Measurements from ENCODE around the gene HOXA6.

Gene HOXA6

DNA sequence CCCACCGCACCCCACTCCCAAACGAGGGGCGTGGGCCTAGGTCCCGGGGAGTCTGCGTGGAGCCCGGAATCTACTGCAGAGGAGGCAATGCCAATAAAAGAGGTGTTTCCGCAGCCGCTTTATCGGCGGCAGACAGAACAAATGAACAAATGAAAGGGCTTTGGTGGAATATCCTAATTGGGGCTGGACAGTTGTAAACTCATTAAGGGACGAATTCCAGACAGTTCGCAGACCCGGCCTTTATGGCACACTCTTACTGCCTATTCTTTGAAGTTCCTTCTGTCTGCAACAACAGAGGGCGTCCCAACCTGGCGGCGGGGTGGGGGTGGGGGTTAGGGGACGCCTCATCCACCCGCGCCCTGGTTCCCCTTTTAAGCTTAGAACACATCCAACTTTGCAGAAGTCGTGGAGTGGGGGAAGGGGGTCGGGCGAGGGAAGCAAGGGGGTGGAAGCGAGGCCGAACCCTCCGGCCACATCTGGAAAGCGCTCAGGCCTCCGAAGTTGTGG lies 13.7 kb upstream of the HOXA6 start:
- no peak for DNase-seq

DNA sequence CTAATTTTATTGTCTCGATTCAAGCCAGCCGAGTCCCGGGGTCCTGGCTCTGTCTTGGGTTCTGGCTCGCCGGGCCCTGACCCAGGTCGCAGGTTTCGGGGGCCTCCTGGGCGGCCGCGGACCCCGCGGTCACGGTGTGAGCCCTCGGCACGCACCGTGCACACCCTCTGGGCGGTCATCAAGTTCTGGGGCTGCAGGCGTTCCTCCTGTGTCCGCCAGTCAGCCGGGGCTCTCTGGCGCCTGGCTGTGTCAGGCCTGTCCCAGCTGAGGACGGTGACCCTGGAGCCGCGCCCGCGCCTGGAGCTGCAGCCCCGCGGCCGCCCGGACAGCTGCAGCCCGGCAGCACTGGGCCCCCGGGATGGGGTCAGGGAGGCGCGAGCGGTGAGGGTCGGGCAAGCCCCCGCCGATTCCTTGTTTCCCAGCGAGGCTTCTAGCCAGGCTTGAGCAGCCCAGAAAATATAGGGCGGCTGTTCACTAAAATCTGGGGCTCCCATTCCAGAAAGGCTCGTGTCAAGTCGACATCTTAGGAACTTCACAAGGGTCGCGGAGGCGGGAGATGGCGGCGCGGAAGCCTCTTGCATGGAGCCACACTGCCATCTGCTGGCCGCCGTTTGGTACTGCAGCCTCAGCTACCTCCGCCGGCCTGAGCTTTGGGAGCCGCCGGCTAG lies 13.1 kb upstream of the HOXA6 start:
- peak; percentile 69 for DNase-seq

DNA sequence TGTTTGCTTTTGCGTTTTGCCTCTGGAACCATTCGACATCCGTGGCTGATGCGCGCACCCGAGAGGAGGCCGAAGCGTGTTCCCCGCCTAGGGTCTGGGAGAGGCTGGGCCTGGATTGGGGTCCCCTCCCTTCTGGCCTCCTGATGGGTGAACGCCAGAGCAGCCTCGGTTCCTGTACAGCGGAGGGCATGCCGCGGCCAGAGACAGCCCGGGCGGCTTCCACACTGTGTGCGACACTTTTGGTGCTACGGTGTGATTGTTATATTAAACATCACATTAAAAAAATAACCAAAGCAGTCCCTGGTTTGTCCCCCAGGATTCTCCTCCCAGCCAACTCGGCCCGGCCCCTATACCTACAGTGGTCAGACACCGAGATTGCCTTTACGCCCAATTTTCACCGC lies 12.6 kb upstream of the HOXA6 start:
- DNase-seq = no peak

DNA sequence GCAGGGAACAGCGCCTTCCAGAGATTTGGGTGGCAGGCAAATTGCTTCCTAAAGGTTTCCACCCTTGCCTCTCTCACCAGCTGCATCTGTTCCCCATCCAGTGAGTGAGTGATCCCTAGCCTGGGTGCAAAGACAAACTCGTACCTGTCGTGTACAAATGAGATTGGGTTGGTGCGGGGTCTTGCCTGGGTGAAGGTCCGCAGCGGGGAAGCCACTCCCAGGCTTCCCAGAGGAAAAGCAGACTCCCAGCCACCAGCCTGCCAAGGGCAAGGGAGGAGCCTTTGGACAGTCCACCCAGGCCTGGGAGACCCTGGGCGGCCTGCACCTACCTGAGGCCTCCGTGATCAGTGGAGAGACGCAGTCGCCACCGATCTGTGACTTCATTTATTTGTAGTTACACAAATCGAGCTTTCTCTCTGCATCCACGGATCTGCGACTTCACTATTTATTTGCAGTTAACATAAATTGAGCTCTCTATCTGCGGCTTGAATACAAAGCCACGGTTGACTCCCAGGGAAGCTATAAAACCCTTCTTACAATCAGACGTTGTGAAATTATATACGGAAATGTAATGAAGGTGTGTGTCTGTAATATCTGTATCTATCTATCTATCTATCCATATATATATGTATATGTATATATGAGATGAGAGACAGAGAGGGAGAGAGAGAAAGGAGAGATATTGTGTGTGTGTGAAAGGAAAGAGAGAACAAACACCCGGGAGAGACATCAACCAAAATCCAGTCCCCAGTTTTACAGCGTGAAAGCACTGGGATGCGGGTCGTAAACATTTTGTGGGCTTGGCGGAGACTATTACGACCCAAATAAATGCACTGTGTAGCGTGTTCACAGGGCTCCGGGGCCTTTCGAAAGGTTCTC lies 11.9 kb upstream of the HOXA6 start:
- no peak for DNase-seq

DNA sequence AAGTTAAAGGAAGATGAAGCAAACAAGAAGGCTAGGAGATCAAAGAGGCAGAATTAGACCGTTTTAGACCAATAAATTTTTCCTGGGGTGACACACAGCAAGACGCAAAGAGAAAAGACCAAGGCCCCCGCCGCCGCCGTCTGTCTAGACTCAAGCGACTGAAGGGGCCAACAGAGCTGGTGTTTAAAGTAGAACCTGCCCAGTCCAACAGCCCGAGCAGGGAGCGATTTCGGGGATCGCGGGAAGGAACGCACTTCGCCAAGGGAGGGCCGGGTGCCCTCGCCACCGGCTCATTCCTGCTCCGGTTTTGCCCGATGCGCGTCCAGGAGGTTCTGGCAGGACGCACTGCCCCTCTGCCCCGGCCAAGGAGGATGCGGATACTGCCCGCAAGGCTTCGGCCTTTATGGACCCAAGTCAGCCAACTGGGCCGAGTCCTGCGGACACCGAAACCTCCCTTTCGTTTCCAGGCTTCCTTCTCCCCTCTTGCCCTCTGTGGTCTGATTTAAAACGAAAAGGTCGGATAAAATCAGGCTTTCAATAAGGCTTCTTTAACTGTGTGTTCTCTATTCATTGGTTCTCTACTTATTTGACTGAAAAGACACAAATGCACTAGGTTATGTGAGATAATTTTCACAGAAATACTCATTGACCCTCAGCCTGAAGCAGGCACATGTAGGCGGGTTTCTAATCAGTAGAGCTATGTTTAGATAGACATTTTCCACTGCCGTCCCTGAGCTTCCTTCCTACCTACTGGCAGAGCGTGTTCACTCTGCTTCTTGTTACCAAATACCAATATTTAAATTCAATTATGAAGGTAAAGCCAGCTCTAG lies 11.1 kb upstream of the HOXA6 start:
- no peak for DNase-seq

DNA sequence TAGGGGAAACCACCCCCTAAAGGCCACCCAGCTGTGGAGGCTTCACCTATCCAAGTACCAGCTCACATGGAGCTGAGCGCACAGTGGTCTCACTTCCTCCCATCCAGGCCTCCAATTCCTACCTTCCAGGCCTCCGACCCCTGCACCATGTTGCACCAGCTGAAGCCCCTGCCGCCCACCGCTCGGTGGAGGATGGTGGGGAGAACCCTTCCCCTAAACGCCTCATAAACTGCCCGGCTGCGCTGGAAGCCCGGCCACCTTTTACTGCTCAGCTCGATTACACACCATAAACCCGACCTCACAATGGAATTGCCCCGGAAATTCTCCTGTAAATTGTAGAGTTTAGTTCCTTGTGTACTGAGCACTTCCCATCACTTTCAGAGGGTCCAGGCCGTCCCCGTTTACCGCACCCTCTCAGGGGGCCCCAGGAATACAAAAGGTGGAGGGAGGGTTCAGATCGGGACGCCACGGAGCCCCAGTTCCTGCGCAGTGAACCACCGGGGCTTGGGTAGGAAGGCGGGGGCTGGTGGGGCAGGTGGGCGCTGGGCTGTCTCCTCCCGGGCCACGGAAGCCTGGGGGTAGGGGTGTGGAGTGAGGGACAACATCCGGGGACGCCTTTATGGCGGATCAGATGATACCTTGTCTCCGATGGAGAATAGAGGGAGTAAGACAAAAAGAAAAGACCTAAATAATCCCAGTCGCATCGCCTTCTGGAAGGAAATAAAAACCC lies 10.3 kb upstream of the HOXA6 start:
- no peak for DNase-seq

DNA sequence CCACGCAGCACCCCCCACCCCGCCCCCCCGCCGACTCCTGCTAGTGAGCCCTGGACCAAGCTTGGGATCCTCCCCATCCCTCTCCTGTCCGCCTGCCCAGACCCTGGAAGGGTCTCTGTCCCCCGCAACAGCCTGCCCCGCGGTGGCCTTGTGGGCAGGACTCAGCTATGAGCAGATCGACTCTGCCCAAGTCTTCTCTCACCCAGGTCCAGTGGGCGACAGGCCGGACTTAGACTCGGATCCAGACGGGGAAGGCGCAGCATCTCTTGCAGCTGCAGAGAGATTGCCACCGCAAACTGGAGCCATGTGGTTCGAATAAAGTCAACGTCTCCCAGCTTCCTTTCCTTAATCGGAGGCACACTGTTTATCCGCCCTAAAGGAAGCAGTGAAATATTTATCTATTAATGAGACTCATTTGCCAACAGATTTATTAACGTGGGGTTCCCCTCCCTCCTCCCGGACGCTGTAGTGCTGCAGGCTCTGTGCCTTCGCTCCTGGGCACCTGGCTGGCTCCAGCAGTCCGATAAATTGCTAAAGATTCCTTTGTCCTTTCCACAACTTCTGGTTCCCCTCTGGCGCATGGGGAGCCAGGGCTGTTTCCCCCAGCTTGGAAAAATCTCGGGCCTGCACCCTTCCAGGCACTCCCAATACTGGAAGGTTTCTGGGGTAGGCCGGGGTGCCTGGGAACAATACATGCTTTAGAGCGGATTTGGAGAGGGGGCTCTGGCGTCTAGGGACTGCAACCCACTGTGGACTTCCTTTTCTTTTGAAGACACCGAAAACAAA lies 9.5 kb upstream of the HOXA6 start:
- DNase-seq = no peak

DNA sequence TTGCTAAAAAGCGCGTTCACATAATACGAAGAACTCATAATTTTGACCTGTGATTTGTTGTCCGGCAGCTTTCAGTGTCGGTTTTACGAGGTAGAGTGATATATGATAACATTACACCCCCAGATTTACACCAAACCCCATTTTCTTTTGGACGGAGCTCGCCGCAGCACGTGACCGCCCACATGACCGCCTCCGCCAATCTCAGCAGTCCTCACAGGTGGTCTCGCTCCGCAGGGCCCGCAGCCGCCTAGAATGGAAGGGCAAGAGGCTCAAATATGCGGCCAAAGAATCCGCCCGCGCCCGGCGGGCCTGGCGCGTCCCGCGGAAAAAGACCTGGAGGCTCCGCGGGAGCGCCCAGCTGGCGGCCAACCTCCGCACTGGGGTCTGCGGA lies 8.9 kb upstream of the HOXA6 start, which contains the start of gene HOXA7:
Gene HOXA7, minus strand, starts transcription at position 168 of the 391 bp plus-strand sequence. Its CDS starts 130 bp downstream, at position 38.
- DNase-seq = no peak

DNA sequence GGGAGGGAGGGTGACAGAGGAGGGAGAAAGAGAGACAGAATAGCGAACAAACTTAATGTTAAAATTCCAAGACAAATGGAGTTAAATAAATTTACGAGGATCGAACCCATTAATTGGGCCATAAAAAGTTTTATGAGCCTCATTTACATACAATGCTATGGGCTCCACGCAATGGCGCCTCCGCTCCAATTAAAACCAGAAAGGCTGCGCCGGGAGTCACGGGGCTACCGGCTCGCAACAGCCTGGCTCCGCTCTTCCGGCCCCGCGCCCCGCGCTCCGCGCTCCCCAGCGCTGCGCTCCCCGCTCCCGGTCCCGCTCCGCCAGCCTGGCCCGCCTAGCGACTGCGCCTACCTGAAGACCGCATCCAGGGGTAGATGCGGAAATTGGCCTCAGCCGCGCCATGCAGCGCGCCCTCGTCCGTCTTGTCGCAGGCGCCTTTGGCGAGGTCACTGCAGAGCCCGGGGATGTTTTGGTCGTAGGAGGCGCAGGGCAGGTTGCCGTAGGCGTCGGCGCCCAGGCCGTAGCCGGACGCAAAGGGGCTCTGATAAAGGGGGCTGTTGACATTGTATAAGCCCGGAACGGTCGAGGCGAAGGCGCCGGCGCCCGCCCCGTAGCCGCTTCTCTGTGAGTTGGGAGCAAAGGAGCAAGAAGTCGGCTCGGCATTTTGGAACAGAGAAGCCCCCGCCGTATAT lies 8.4 kb upstream of the HOXA6 start:
- no peak for DNase-seq

DNA sequence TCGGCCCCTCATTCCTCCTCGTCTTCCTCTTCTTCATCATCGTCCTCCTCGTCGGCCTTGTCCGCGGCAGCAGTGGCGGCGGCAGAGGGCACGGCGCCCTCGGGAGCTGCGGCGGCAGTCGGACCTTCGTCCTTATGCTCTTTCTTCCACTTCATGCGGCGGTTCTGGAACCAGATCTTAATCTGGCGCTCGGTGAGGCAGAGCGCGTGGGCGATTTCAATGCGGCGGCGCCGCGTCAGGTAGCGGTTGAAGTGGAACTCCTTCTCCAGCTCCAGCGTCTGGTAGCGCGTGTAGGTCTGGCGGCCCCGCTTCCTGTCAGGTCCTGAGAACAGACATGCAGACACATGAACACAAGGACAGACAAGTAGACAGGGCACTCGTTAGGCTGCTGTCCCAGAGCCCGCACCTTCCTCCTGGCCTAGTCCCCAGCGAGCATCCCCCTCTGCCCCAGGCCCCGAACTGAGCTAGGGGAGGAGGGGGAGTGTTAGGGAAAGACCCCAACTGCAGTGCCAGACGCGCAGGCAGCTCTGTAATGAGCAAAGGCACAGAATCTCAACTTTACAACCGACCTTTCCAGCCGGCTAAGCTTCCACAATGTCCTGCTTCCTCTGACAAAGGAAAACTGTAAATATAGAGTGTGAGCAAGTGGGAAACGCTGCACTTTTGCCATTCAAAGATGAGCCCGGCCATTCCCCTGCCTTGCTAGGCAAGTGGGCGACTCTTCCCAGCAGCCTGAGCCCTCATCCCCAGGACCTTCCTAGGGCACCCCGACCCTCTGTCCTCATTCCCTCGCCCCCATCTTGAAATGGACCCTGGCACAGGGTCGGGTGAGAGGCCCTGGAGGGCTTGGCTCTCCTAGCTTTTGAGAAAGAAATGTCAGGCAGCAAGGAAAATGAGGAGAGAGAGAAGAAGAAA lies 7.6 kb upstream of the HOXA6 start:
- DNase-seq = no peak

DNA sequence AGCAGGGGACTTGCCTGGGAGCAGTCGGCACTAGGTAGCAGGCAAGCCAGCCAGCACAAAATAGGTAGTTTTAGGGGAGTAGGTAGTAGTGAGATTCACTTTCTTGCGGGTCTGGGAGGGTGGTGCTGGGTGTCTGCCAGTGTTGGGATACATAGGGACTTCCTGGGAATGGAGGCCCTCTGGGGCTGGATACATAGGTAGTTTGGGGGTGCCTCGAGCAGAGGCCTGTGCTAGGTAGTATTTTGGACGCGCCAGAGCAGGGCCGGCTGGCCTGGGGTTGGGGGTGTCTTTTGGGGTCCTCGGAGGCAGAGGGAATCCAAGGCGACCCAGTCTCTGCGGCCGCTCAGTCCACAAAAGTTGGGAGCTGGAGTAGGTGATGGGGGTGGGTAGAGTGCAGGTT lies 6.8 kb upstream of the HOXA6 start:
- no peak for DNase-seq

DNA sequence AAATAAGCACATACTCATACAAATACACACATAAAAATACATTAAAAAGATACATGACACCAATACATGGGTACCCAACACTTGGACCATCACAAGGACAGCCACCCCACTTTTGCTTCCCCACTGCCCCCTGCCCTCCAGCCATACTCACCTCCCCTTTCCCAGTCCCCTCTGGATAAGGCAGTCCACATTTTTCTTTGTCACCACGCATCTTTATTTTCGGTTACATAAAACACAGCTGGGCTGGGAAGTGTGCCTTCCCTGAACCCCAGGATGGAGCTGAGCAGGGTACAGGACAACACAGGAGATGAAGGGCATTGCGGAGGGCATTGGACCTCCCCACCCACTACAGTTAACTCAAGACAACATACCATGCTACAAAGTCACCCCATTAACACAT lies 6.0 kb upstream of the HOXA6 start:
- no peak for DNase-seq

DNA sequence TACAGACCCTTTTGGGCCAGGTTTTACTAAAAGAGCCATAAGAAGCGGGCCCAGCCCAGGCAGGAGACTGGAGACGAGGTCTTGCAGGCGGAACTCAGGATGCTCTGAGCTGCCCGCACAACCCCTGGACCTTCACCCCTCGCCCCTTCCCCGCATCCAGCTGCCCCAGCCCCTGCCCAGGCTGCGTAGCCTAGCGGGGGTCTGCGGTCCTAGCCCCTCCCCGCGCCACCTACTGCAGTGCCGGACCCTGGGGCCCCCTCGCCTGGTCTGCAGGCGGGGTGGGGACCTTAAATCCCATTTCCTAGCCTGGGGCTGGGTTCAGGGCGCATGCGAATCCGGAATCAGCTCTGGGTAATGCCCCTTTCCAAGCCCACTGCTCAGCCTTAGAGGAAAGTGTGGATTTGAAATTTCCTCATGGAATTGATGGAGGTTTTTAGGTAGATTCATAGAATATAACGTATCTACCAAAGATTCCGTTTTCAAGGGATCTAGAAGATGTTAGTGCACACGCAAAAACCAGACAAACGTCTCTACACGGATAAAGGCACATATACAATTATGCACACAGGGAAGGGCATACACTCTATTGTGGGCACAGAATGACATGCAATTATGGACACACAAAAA lies 5.4 kb upstream of the HOXA6 start:
- DNase-seq = no peak

DNA sequence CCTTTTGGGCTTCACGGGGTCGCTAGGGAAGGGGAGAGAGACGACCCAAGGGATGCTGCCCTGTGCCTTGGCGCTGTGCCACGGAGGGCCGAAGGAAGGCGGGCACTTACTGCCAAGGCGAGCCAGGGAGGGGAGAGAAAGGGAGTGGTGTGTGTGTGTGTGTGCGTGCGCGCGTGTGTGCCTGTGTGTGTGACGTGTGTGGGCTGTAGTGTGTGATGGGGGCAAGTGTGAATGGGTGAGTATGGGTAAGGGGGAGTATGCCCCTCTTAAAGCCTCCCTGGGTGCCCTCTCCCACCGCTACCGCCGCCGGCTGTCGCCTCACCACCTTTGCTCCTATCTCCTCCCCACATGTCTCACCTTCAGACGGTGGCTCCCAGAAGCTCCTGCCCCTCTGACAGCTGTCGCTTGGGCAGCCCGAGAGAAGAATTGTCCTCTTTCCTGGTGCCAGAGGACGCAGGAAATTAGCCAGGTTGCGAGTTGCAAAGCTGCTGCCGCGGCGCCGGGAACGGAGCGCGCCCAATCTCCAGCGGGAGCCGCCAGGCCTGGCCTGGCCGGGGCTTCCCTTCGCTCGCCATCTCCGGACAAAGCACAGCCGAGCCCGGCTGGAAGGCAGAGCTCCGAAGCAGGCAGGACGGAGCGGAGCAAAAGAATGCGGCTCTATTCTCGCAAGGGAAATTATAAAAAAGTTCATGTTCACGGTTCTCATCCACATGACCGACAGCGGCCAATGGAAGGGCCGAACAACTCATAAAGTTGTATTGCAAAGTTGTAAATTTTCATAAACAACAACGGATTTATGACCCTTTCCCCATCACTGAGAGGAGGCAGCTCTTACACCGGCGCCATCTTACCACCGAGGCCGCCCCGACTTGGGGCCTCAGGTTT lies 4.6 kb upstream of the HOXA6 start, which contains the start of gene HOXA3:
Gene HOXA3, minus strand, starts transcription at position 653 of the 885 bp plus-strand sequence. CDS start 41,943 bp downstream, outside the sequence.
- DNase-seq = no peak

DNA sequence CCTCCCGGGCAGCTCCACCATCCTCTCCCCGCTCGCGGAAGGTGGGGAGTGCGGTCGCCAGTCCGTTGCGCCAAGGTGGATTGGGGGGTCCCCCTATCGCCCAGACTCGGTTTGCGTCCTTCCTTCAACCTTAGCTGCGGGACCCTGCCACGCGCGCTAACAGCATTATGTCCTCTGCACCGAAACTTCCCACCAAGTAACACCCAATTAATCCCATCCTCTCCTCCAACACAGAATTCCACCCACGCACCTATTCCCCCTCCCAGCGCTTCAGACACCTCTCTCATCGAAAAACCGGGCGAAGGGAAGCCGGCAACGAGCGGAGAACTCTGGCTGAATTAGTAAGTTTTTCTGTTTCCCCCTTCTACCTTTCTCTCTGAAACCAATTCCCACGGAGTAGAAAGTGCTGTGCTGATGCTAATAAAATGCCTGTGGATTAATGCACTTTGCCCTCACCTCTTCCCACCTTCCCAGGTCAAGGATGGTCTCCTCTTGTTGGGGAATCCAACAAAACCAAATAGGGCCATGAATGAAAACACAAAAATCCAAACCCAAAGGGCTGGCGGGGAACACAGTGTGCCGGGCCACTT lies 3.9 kb upstream of the HOXA6 start:
- DNase-seq = no peak

DNA sequence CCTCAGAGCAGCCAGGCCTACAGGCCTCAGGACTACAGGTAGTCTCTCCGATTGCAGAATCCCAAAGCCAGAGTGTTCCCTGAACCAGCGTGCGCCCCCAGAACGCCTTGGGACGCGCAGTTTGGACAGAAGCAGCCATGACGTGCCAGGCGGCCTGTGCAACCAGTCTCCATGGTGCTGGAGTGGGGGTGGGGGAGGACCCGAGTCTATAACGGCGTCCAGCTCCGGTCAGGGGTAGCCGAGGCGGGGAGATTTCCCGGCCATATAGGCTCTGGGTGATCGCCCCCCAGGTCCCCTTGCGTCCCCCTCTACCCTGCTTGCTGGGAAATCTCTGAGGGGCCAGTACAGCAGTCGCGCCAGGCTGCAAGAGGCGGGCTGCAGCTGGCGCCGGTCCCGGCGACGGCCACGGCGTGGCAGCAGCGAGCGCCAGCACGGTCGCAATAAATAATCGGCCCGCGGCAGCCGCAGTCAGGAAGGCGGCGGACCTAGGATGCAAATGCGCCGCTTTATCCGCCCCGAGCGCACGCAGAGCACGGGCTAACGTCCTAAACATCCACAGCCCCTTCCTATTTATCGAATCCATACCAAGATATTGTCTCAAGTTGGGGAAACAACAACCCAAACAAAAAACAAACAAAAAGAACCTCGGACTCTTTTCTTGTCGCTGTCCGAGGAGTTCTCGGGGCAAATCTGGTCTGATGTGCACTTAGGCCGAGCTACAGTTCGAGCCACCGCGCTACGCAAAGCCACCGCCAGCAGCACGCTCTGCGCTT lies 3.2 kb upstream of the HOXA6 start:
- DNase-seq = peak; percentile 50

All from fibroblast of skin of scalp (primary cell).